Measurements from ENCODE around the gene PCNT.

The PCNT gene

DNA sequence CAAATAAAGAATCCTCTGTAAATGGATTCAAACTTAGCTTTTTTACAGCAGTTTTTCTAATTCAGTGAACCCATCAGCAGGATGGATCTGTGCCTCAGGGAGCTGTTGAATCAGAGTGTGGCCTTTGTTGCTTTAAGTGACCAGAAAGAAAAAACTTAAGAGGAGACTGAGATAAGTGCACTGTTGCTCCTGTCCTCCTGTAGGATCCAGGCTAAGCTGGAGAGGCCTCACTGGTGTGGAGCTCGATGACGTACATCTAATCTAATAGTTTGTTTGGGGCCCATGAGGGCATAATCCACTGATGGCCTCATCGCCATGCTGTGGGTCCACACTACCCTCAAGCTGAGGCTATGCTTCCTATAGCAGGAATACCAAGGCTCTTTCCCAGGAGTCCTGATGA, 145.3 kb downstream of the PCNT start:
- H3K4me3 ChIP-seq (ENCODE audit: low read depth, low read length): no peak overlapping the region
- TF ChIP-seq, protein P1, sequence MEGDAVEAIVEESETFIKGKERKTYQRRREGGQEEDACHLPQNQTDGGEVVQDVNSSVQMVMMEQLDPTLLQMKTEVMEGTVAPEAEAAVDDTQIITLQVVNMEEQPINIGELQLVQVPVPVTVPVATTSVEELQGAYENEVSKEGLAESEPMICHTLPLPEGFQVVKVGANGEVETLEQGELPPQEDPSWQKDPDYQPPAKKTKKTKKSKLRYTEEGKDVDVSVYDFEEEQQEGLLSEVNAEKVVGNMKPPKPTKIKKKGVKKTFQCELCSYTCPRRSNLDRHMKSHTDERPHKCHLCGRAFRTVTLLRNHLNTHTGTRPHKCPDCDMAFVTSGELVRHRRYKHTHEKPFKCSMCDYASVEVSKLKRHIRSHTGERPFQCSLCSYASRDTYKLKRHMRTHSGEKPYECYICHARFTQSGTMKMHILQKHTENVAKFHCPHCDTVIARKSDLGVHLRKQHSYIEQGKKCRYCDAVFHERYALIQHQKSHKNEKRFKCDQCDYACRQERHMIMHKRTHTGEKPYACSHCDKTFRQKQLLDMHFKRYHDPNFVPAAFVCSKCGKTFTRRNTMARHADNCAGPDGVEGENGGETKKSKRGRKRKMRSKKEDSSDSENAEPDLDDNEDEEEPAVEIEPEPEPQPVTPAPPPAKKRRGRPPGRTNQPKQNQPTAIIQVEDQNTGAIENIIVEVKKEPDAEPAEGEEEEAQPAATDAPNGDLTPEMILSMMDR (IDR thresholded peaks at IDR 0.05; ENCODE audit: borderline replicate concordance, insufficient read depth, low read depth, low read length): no peak

DNA sequence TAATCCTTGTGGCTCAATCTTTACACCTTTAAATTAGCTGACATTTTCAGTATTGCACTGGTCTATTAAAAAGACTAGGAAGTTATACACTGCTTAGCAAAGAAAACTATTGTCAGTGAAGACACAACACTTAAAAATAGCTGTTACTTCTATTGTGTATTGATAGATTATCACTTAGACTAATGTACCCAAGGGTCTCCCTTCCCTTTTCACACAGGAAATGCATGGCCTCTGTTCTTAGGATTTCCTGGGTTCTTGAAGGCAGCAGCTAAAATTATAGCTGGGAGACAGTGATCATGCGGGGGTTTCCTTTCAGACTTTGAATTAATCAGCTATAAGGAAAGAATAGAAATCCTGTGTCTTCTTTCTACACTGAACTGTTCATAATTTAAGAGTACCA, 147.6 kb downstream of the PCNT start:
- TF ChIP-seq, protein P1 (IDR thresholded peaks at IDR 0.05; ENCODE audit: borderline replicate concordance, insufficient read depth, low read depth, low read length): no peak
- no peak overlapping the region for H3K4me3 ChIP-seq (ENCODE audit: low read depth, low read length)

DNA sequence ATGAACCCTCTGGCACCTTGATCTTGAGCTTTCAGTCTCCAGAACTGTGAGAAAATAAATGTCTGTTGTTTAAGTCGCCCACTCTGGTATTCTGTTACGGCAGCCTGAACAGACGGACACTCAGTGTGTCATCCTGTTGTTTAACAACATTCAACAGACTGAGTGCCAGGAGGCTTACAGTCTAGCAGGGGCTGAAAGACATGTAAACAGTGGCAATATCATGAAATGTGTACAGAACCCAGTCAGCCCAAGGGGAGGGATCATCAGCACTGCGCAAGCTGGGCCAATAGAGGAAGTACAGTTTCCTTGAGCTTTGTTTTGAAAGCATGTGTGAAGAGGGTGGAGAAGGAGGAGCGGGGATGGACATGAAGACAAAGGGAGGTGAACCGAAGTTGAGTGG, 148.3 kb downstream of the PCNT start:
- no peak overlapping the region for H3K4me3 ChIP-seq (ENCODE audit: low read depth, low read length)
- TF ChIP-seq, protein P1 (IDR thresholded peaks at IDR 0.05; ENCODE audit: borderline replicate concordance, insufficient read depth, low read depth, low read length): no peak

DNA sequence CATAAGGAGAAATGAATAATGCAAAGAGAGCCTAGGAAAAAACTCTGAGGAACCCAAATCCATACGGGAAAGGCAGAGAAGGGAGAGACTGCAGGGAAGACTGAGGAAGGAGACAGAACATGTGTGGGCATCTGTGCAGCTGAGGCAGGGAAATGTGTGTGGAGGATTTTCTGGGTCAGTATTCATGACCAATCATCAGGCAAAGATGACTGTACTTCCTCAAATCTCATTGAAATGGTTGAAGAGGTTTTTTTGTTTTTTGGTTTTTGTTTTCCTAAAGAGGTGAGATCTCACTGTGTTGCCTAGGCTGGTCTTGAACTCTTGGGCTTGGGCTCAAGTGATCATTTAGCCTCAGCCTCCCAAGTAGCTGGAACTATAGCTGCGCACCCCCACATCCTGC, 150.4 kb downstream of the PCNT start:
- no peak overlapping the region for H3K4me3 ChIP-seq (ENCODE audit: low read depth, low read length)
- TF ChIP-seq, protein P1 (IDR thresholded peaks at IDR 0.05; ENCODE audit: borderline replicate concordance, insufficient read depth, low read depth, low read length): no peak

DNA sequence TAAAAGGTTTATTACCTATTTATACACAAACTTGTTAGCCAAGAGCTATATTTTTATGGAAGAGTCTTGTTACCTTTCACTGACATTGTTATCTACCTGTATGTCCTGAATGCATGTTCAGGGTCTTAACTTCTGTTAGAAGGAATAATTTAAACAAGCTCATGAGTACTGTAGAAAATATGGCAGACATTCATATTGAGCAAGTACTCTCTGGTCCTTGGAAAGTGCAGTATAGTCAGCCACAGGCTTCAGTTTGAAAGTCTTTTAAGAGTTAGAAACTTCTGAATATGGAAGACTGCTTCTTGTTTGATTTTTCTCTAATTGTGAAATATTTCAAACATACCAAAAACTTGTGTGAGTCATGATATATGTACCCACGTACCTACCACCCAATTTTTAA, 151.3 kb downstream of the PCNT start:
- TF ChIP-seq, protein P1 (IDR thresholded peaks at IDR 0.05; ENCODE audit: borderline replicate concordance, insufficient read depth, low read depth, low read length): no peak
- no peak overlapping the region for H3K4me3 ChIP-seq (ENCODE audit: low read depth, low read length)

DNA sequence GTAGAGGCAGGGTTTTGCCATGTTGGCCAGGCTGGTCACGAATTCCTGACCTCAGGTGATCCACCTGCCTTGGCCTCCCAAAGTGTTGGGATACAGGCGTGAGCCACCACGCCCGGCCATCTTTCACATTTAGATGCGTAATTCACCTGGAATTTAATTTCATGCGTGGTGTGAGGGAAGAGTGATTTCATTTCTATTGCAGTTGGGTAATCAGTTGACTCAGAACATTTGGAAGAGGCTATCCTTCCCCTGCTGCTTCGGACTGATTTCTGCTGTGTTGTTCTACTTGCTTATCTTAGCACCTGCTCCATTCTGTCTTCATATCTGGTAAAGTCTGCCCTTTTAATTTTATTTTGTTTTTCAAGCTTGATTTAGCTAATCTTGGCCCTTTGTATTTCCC, 153.8 kb downstream of the PCNT start:
- no peak overlapping the region for H3K4me3 ChIP-seq (ENCODE audit: low read depth, low read length)
- TF ChIP-seq, protein P1 (IDR thresholded peaks at IDR 0.05; ENCODE audit: borderline replicate concordance, insufficient read depth, low read depth, low read length): no peak

DNA sequence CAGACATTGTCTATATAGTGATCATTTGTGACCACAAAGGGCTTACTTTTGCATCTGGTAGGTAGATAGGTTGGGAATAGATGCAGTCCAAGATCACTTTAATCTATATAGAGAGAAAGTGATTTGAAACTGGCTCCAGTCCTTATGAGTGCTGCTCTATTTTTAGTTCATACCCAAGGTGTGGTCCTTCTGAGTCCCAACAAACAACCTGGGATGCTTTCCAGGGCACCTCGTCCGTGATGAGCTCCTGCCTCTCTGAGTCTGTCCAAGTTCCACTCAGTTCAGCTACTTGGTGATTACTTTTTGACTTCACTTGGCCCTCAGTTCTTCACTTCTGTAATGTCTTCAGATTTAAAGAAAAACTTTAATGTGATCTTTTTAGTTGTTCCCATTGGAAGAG, 155.0 kb downstream of the PCNT start:
- no peak overlapping the region for H3K4me3 ChIP-seq (ENCODE audit: low read depth, low read length)
- TF ChIP-seq, protein P1 (IDR thresholded peaks at IDR 0.05; ENCODE audit: borderline replicate concordance, insufficient read depth, low read depth, low read length): no peak

Measured in GM12875 (cell line).